HG02981 (cell line): ENCODE data around the gene B4GALT5.
A peak's percentile ranks its signal among the peaks of the same experiment; 100 is the strongest.
"Not testable (repeated sequence)": the region's sequence is repeated elsewhere in the genome, so short reads cannot be mapped to it uniquely, and the experiment has no call there.

ENCODE experiments used
- ATAC-seq: cut with Tn5 transposase; IDR thresholded peaks from one replicate; pipeline ENCODE4 v1.9.1; 2021; ENCODE audit warnings: mild to moderate bottlenecking, moderate library complexity; ENCODE audit not compliant: unreplicated experiment

The B4GALT5 gene, protein sequence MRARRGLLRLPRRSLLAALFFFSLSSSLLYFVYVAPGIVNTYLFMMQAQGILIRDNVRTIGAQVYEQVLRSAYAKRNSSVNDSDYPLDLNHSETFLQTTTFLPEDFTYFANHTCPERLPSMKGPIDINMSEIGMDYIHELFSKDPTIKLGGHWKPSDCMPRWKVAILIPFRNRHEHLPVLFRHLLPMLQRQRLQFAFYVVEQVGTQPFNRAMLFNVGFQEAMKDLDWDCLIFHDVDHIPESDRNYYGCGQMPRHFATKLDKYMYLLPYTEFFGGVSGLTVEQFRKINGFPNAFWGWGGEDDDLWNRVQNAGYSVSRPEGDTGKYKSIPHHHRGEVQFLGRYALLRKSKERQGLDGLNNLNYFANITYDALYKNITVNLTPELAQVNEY

DNA sequence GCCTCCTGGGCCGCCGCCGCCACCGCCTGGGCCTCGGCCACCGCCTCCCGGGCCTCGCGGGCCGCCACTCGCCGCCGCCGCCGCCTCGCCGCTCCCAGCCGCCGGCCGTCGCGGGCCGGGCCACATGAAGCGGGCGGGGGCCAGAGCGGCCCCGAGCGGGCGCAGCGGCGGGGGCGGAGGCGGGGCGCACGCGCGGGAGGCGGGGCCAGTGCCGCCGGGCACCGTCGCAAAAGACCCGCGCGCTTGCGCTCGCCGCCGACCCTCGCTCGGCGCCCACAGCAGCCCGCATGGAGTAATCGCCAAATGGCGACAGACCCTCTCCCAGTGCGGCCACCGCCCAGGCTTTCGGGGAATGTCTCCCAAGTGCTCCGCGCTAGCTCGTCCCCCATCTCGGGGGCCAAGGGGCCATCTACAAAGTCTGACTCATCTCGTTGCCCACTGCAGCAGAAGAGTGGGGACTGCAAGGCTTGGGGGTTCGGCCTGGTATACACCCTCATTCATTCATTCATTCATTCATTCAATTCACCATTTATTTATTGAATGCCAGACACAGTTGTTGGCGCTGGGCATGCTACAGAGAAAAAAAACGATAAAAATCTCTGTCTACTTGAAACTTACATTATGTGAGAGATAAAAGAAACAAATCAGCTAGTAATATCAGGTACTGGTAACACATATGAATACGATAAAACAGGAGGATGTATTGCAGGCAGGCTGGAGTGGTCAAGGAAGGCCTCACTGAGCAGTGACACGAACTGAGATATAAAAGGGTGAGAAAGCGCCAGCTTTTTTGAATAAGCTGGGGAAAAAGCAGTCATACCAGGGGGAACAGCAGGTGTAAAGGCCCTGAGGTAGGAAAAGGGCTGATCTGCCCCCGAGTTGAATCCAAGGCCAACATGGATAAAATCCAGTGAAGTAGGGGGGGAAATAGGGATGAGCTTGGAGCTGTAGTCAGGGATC is at the start of gene B4GALT5:
Gene B4GALT5 (minus strand): TSS at position 126 of the 960 bp plus-strand sequence. CDS start 188 bp downstream, outside the sequence.
- peak; percentile 68 for ATAC-seq

DNA sequence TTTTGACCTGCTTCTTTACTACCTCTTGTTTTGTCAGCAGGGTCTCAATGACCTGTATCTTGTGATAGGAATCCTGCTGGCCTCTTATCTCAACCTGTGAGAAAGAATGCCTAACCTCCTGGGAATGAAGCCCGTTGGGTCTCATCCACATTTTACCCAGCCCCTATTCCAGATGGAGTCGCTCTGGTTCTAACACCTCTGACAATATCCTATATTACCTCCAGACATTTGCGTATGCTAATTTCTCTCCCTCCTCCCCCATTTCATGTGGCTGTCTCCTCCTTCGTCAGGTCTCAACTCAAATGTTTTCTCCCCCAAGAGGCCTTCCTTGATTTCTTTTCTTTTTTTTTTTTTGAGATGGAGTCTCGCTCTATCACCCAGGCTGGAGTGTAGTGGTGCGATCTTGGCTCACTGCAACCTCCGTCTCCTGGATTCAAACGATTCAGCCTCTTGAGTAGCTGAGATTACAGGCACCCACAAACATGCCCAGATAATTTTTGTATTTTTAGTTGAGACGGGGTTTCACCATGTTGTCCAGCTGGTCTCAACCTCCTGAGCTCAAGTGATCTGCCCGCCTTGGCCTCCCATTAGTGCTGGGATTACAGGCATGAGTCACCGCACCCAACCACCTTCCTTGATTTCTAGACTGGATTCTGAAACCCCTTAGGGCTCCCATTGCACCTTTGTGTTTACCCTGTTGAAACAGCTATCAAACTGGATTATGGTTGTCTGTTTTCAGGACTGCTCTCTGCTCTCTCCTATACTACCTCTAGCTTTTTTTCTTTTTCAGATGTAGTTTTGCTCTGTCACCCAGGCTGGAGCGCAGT is 49.5 kb upstream of the B4GALT5 start:
- ATAC-seq = no peak

DNA sequence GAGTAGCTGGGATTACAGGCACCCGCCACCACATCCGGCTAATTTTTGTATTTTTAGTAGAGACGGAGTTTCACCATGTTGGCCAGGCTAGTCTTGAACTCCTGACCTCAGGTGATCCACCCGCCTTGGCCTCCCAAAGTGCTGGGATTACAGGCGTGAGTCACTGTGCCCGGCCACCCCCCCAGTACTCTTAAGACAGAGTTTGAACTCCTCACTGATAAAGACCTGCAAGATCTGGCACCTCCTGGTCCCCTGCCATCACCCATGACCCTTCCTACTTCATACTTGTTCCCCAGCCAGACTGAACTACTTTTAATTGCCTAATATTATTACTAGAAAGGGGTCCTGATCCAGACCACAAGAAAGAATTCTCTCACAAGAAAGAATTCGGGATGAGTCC is 48.2 kb upstream of the B4GALT5 start:
- ATAC-seq = not testable (repeated sequence)

DNA sequence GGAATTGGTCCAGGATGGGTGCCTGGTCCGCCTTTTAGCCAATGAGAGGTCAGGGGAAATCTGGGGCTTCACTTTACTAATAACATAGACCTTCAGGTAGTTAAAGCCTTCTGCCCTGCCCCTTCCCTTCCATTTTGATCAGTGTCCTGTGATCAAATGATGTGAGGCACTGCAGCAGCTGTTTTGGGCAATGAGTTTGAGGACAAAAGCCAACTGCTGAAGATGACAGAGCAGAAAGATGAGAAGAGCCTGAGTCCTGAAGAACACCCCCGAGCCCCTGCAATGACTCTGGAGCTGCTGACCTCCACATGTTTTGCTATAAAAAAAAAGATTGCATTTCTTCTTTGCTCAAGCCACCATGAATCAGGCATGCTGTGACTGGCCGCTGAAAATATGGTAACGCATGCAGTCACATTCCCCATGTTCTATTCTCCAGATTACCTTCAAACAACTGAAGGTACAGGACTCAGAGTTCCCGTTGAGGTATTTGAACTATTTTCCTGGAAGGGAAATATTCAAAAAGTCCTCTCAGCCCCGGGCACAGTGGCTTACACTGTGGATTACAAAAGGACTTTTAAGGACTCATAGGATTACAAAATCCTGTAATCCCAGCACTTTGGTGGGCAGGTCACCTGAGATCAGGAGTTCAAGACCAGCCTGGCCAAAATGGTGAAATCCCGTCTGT is 45.7 kb upstream of the B4GALT5 start:
- no peak for ATAC-seq

DNA sequence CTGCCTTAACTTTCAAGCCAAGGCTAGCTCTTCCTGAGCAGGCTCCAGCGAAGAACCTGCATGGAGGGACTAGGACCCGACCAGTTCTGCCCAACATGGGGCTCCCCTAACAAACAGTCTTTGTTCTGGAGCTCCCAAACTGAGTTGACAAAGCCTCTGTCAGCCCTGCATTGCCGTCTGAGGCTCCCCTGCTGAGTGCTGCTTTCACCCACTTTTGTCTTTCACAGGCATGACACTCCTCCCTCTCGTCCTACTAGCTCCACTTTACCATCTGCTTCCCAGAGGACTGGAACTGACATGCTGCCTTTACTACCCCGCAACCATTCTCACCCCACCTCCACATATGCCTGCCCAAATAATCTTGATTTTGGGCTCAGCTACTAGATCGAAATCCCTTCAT is 45.1 kb upstream of the B4GALT5 start:
- ATAC-seq = no peak

DNA sequence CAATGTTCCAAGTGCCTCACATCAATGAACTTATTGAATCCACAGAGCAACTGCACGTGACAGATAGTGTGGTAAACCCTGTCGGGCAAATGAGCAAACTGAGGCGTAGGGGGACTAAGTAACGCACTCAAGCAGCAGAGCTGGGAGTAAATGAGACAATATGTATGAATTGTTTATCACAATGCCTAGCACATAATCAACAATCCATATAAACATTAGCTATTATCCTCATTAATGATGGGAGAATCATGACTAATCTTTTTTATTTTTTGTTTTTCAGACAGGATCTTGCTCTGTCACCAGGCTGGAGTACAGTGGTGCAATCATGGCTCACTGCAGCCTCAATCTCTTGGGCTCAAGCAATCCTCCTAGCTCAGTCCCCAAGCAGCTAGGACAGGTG is 43.9 kb upstream of the B4GALT5 start:
- ATAC-seq = no peak

DNA sequence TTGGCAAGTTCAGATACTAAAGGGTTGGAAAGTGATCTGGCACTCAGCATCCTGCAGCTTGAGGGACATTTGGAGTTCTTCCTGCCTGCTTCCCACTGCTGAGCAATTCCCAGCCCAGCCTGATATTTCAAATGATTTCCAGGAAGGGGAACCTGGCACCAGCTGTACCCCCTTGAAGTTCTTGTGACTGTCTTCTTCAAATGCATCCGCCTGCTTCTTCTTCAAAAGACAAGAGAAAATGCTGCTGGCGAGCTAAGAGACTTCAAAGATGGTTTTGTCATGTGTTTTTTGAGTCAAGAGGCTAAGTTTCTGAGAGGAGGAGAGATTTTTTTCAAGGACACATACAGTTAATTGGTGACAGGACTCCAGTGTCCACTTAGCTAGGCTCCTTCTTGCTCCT is 42.6 kb upstream of the B4GALT5 start:
- ATAC-seq = no peak

DNA sequence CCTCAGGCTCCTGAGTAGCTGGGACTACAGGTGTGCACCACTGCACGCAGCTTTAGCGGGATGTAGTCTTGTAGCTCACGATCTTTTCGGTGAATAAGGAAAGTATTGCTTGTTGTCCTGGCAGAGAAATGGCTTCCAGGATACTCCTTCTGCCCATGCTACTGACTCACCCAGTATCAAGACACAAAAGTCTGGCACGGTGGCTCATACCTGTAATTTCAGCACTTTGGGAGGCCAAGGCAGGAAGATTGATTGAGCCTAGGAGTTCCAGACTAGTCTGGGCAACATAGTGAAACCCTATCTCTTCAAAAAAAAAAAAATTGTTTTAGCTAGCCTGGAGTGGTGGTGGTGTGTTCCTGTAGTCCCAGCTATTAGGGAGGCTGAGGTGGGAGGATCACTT is 40.9 kb upstream of the B4GALT5 start:
- no peak for ATAC-seq

DNA sequence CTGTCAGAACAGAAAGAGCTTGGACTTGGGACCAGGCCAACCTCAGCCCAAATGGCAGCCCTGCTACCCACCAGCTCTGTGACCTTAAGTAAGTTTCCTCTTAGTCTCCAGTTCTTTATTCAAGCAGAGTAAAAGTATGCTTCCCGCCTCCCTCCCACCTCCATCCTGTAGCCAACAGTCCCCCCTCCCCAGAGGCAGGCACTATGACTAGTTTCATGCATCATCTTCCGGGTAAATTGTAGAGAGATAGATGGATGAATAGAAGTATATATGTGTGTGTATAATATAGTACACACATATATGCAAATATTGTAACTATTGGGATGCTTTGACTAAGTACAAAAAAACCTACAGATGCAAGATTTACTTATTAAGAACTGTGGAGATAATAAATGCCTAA is 39.5 kb upstream of the B4GALT5 start:
- ATAC-seq = no peak

DNA sequence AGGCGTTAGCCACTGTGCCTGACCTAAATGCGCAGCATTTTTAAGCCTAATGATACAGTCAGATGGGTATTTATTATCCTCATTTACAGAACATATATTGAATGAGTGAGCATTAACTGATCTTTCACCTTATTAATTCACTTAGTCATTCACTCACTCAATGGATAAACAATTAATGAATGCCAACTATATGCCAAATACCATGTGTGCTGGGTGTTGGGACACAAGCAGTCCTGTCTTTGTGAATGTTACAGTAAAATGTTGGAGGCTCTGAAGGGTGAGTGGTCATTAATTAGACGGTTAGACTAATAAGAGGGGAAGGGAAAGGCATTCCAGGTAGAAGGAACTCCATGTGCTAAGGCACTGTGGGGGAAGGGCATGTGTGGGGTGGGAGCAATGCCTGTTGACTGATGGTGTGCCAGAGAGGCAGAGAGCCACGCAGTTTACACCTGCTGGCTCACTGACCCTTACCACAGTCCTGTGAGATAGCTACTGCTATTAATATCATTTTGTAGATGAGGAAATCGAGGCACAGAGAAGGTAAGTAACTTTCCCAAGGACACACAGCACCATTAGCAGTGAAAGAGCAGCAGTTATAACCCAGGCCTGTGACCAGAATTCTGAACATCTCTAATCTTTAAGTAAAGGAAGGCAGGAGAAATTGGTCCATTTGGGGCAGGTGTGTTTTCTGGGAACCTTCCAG is 38.7 kb upstream of the B4GALT5 start:
- no peak for ATAC-seq

DNA sequence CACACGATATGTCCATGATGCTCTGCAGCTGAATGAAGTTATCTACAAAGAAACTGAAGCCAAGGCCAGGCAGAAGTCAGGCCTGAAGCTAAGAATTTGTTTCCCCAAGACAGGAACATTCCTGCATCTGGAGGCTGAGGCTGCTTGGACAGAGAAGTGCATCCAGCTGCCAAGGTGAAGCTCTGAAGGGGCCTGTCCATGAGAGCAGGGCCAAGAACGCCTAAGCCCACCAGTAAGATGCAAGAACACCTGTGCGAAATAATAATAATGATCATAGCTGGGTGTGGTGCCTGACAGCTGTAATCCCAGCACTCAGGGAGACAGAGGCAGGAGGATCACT is 37.7 kb upstream of the B4GALT5 start:
- no peak for ATAC-seq

DNA sequence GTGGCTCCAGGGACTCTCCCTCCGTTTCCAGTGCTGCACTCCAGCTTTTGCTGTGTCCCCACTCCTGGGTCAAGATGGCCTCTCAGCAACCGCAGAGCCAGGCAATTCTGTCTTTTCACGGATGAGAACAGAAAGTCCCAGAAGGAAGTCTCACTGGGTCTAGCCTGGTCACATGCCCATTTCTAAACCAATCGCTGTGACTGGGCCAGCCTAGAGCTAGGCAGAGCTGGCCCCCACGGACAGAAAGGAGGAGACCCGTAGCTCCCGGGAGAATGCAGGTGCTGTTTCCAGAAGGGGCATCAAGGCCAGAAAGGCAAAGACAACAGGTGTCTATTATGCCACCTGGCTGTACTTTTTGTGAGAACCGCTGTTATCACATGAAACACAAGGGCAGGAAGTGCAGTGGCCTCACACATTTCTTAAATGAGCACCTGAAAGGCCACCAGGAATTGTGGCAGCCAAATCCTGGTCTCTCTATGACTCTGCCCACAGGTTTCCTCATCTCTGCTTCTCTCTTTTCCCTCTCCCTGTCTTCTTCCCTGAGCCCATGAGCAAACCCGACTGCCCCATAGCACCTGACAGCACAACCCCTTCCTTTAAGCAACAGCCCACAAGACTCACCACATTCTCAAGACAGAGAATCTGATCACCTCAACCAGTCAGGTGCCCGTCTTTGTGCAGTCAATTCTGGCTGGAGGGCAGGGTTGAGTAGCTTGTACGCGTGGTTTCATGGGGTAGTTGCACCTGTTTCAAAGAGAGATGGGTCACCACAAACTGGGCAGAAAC is 37.1 kb upstream of the B4GALT5 start:
- ATAC-seq = peak; percentile 75

DNA sequence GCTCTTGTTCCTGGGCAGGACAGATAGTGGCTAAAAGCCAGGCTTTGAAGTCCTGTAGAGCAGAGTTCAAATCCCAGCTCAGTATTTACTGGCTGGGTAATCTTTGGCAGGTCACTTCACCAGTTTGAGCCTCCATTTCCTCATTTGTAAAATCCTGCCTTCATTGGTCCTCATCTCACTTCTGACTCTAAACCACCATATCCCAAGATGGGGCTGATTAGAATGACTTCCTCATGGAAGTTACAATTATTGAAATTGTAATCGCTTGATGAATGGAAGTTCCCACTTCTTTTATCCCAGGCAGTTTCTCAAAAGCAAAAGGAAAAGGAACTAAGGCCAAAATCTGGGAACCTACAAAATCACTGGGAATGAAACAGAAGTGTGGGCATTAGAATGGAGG is 35.9 kb upstream of the B4GALT5 start:
- ATAC-seq = no peak

DNA sequence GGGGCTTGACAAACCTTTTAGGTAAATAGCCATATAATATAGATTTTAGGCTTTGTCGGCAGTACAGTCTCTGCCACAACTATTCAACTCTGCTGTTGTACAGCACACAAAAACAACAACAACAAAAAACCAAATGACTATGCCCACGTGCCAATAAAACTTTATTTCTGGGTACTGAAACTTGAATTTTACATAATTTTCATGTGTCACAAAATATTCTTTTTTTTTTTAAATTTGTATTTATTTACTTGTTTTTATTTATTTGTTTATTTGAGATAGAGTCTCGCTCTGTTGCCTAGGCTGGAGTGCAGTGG is 34.8 kb upstream of the B4GALT5 start:
- no peak for ATAC-seq

DNA sequence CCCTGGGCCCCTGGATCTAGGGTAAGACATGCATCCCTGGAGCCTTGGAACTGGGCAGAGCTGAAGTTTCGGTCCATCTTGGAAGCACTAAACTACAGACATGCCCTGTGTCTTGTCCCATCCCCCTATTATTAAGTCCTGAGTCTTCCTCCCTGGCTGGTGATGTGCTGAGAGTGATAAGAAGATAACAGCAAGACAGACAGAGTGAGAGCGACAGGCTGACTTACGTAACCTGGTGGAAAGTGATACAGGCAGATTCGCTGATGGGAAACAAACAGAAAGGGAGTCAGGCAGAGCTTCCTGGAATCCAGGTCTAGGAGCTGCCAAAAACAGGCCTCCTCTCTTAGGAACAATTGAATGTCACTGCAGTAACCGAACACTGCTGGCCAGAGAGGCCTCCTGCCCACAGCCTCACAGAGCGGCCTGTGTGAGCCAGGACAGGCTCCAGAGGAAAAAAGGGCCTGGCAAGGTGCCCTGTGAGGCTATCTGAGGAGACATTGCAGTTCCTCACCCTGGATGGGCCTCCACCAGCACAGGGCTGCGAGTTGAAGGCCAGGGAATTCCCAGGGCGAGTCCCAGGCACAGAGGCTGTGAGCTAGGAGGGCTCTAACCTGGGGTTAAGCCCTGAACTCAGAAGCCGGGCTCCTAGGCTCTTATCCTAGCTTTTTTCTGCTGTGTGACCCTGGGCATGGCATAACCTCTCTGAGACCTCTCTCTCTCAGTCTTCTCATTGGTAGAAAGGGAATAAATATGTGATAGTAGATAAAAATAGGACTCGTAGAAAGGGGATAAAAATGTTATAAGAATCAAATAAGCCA is 34.2 kb upstream of the B4GALT5 start:
- no peak for ATAC-seq

DNA sequence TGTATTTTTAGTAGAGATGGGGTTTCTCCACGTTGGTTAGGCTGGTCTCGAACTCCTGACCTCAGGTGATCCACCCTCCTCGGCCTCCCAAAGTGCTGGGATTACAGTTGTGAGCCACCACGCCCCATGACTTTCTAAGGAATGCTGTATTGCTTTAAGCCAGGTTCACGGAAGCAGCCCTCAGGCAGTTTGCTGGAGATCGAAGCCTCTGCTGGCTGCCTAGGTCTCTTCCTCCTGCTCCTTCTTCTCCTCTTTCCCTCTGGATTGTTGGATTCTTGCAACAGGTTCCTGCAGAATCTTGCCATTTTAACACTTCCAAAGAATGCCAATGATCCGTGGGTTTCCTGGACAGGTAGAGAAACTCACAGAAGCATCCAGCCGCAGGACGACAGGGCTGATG is 29.3 kb upstream of the B4GALT5 start:
- no peak for ATAC-seq

DNA sequence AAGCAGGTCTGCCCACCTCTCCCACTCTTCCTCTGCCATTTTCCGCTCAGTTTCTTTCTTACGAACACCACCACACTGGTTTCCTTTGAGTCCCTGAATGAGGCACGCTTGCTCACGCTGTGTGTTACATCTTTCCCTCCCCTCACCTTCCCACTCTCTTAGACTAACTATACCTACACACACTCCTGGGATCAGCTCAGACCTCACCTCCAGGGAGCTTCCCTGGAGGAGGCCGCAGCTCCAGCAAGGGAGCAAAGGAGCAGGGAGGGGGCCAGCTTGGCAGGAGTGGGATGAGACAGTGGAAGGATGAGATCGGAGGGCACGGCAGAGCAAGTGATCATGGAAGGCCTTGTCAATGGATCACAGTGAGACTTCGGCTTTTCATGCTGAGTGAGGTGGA is 28.3 kb upstream of the B4GALT5 start:
- no peak for ATAC-seq

DNA sequence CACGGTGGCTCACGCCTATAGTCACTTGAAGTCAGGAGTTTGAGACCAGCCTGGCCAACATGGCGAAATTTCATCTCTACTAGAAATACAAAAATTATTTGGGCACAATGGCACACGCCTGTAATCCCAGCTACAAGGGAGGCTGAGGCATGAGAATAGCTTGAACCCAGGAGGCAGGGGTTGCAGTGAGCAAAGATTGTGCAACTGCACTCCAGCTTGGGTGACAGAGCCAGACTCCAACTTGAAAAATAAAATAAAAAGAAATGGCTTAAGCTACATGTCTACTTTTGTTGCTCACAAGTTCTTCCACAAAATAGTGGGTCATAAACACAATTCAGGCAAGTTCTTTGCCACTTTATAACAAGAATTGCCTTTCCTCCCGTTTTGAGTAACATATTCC is 27.1 kb upstream of the B4GALT5 start:
- ATAC-seq = no peak

DNA sequence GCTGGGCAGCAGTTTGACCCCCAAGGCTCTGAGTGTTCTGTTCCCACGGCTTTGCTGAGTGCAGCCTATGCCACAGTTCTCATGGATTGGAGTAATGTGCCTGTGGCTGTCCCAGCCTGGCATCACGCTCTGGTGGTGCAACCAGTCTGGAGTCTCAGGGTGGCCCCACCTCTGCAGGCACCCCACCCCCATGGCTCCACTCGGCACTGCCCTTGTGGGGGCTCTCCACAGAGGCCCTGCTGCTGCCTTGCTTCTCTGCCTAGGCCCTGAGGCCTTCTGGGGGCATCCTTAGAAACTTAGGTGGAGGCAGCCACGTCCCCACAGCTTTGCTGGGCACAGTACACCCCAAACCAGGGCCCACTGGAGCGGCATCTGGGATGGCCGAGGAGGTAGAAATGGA is 25.4 kb upstream of the B4GALT5 start:
- ATAC-seq = no peak
